Type B pancreatic cell (in vitro differentiated cells): ENCODE data around the gene RDH8. TPM values are rescaled to one million over a fixed set of nuclear protein-coding genes. Genes with fewer than 3 reads are reported as not detected.
A peak's percentile ranks its signal among the peaks of the same experiment; 100 is the strongest.

Source experiments
- DNase-seq: peaks from one replicate; pipeline ENCODE4 v3.0.0; 2021; ENCODE audit warnings: mixed read lengths; ENCODE audit not compliant: unreplicated experiment; ENCODE audit errors: extremely low spot score
- H3K27ac Mint-ChIP-seq: 2 replicates; pipeline ENCODE4 v1.8.0; 2021; ENCODE audit warnings: mild to moderate bottlenecking, mixed read lengths
- H3K27me3 Mint-ChIP-seq: 2 replicates; pipeline ENCODE4 v1.8.0; 2021; ENCODE audit warnings: mixed read lengths
- H3K36me3 Mint-ChIP-seq: 2 replicates; pipeline ENCODE4 v1.8.0; 2021; ENCODE audit warnings: mixed read lengths
- H3K4me1 Mint-ChIP-seq: one replicate; pipeline ENCODE4 v1.8.0; 2021; ENCODE audit warnings: mixed read lengths; ENCODE audit not compliant: unreplicated experiment
- H3K4me3 Mint-ChIP-seq: 2 replicates; pipeline ENCODE4 v1.8.0; 2021; ENCODE audit warnings: mild to moderate bottlenecking, mixed read lengths
- H3K9me3 Mint-ChIP-seq: 2 replicates; pipeline ENCODE4 v1.8.0; 2021; ENCODE audit warnings: mixed read lengths
- CTCF ChIP-seq: fragments of 200-600 bp; sonication (generic); conservative IDR thresholded peaks from 2 replicates; pipeline ENCODE4 v1.5.0; 2021; ENCODE audit warnings: antibody characterized with exemption, mild to moderate bottlenecking
- total RNA-seq: library from RNA; stranded (reverse); gene quantifications from 2 replicates; pipeline ENCODE4 v1.2.1, GENCODE V29; 2021; ENCODE audit warnings: low replicate concordance

Gene RDH8
- total RNA-seq, 1 donor from 2014 or later = not detected

DNA sequence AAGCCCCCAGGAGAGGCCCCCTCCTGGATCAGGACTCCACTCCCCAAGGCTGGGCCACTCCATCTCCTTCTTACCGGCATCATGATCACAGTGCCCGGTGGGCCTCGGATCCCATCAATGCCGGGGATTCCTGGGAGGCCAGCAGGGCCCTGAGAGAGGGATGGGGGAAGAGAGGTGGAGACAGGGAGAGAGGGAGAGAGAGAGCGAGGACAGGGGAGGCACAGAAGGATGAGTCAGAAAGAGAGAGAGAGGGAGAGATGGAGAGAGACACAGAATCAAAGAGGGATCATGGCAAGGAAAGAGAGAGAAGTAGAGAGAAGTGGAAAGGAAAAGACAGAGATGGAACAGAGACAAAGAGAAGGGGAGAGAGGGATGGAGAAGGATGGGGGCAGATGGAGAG, 16.7 kb upstream of the RDH8 start:
- TF ChIP-seq CTCF = no peak
- H3K27ac Mint-ChIP-seq = no peak overlapping the region
- peaks cover 4% of the 10 kb centered on the region for H3K4me1 Mint-ChIP-seq
- no peaks in the 10 kb centered on the region for H3K9me3 Mint-ChIP-seq
- DNase-seq = no peak
- H3K36me3 Mint-ChIP-seq = no peaks in the 10 kb centered on the region
- H3K27me3 Mint-ChIP-seq = peaks cover 30% of the 10 kb centered on the region
- H3K4me3 Mint-ChIP-seq = no peak overlapping the region

GRCh38 chr19:10000171-10000826, 13.0 kb upstream of the RDH8 start:
- no peak overlapping the region for H3K27ac Mint-ChIP-seq
- TF ChIP-seq CTCF = peak; percentile 86
- H3K36me3 Mint-ChIP-seq = no peaks in the 10 kb centered on the region
- H3K4me1 Mint-ChIP-seq = peaks cover 3% of the 10 kb centered on the region
- H3K4me3 Mint-ChIP-seq = no peak overlapping the region
- DNase-seq = no peak
- peaks cover 42% of the 10 kb centered on the region for H3K27me3 Mint-ChIP-seq
- no peaks in the 10 kb centered on the region for H3K9me3 Mint-ChIP-seq

DNA sequence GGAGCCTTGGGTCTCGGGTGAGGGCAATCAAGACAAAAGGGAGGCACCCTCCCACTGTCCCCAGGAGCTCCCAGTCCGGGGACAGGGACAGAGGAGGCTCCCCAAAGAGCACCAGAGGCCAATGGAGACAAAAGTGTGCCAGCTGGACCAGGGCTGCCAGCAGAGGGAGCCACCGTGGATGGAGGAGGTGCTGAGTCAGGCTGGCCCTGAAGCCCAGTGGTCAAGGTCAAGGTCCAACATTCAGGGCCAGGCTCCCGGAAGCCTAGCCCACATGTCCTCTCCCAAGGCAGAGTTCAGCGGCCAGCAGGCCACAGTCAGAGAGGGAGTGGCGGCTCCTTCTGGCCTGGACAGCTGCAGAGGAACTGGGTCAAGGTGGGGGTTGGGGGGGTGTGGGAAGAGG, 11.4 kb upstream of the RDH8 start:
- no peak overlapping the region for H3K27ac Mint-ChIP-seq
- peaks cover 3% of the 10 kb centered on the region for H3K4me1 Mint-ChIP-seq
- no peaks in the 10 kb centered on the region for H3K9me3 Mint-ChIP-seq
- no peak overlapping the region for H3K4me3 Mint-ChIP-seq
- no peaks in the 10 kb centered on the region for H3K36me3 Mint-ChIP-seq
- no peak for DNase-seq
- peak; percentile 52 for TF ChIP-seq CTCF
- H3K27me3 Mint-ChIP-seq = peaks cover 45% of the 10 kb centered on the region

GRCh38 chr19:10003271-10003670, 10.0 kb upstream of the RDH8 start:
- Mint-ChIP-seq H3K27me3 (peaks cover 45% of the 10 kb centered on the region), H3K27ac (no peak overlapping the region), H3K4me1 (peaks cover 7% of the 10 kb centered on the region), H3K36me3 (no peaks in the 10 kb centered on the region), H3K9me3 (no peaks in the 10 kb centered on the region), H3K4me3 (no peak overlapping the region)
- DNase-seq = no peak
- no peak for TF ChIP-seq CTCF

DNA sequence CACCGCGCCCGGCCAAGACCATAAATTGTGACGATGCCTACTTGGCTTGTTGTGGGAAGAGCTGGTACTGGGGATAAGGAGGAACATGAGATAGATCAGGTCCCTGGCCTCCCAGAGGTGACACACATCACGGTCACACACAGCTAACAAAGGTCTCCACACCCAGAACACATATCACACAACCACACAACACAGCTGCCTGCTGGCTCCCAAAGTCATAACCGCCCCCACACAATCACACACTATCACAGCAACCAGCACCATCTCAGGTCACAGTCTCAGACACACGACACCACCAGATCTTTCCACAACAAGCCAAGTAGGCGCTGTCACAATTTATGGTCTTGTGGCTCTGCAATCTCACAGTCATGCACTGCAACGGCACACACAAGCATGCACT, 8.7 kb upstream of the RDH8 start:
- Mint-ChIP-seq H3K27me3 (peaks cover 47% of the 10 kb centered on the region), H3K4me1 (peaks cover 15% of the 10 kb centered on the region), H3K36me3 (peaks cover under 1% of the 10 kb centered on the region), H3K27ac (no peak overlapping the region), H3K4me3 (no peak overlapping the region), H3K9me3 (no peaks in the 10 kb centered on the region)
- TF ChIP-seq CTCF = no peak
- no peak for DNase-seq
